PFSK-1 (cell line): ENCODE data around the gene DMRTC2.

Experiments
- POLR2AphosphoS5 ChIP-seq: IDR thresholded peaks from 2 replicates; pipeline ENCODE4 v1.6.1; 2012; ENCODE audit warnings: low read depth, mild to moderate bottlenecking, control low read depth, low read length, moderate library complexity
- REST ChIP-seq, 2 experiments: IDR thresholded peaks; 2 replicates each; pipeline versions ENCODE4 v1.6.1 to v1.8.0; 2011 to 2012; ENCODE audit warnings: low read depth in 2 of 2, low read length in 2 of 2, control low read depth in 1 of 2, inconsistent platforms in 1 of 2, mild to moderate bottlenecking in 1 of 2, moderate library complexity in 1 of 2; ENCODE audit not compliant: insufficient read depth in 1 of 2

GRCh38 chr19:41896581-41896942 lies 51.7 kb downstream of the DMRTC2 start:
- TF ChIP-seq REST (IDR thresholded peaks at IDR 0.05; ENCODE audit: insufficient read depth in 1 of 2, low read depth in 2 of 2, low read length in 2 of 2) (no peak), POLR2AphosphoS5 (no peak)
